ENCODE measurements around the gene GARIN5A. TPM values are rescaled to one million over a fixed set of nuclear protein-coding genes. Genes with fewer than 3 reads are reported as not detected.

Gene GARIN5A
- total and polyA plus RNA-seq, 2 experiments from 2014 or later: 13.3 to 25.0 TPM

- Histone ChIP-seq H4K20me1 (replicated peaks; ENCODE audit: insufficient read depth) (no peaks in the 10 kb centered on the region), H2AFZ (no peak overlapping the region), H3K79me2 (replicated peaks; ENCODE audit: insufficient read depth) (no peaks in the 10 kb centered on the region), H3K36me3 (ENCODE audit: insufficient read depth) (no peaks in the 10 kb centered on the region), H3F3A (replicated peaks; ENCODE audit: low read depth) (no peaks in the 10 kb centered on the region), H3K4me1 (ENCODE audit: insufficient read depth) (no peaks in the 10 kb centered on the region), H3K4me3 (no peak overlapping the region), H3K4me2 (no peak overlapping the region), H3K9me2 (ENCODE audit: insufficient read depth) (0 out of 2 replicates have a peak, but pooled peaks cover 3% of the 10 kb centered on the region), H3K27me3 (ENCODE audit: insufficient read depth) (no peaks in the 10 kb centered on the region), H3K27ac (ENCODE audit: low read depth) (no peak overlapping the region)
- peaks cover 43% of the 10 kb centered on the region for H3K36me3 Mint-ChIP-seq (ENCODE audit: low read depth)
- H3K9me3 Mint-ChIP-seq: peaks cover 84% of the 10 kb centered on the region
- TF ChIP-seq REST (IDR thresholded peaks at IDR 0.05; ENCODE audit: unreplicated experiment): no peak
- no peak overlapping the region for H3K4me3 Mint-ChIP-seq
- H3K27ac Mint-ChIP-seq: no peak overlapping the region
- ATAC-seq (no peak), DNase-seq (ENCODE audit: low spot score) (no peak)
- no peaks in the 10 kb centered on the region for H3K4me1 Mint-ChIP-seq
- H3K27me3 Mint-ChIP-seq (ENCODE audit: insufficient read depth, low read depth, poor library complexity): peaks cover 8% of the 10 kb centered on the region
These were observed 19.3 kb downstream of the GARIN5A start for GRCh38 chr19:50457300-50457699.

- peaks cover 43% of the 10 kb centered on the region for H3K36me3 Mint-ChIP-seq (ENCODE audit: low read depth)
- Histone ChIP-seq H3K79me2 (replicated peaks; ENCODE audit: insufficient read depth) (no peaks in the 10 kb centered on the region), H3K9me2 (ENCODE audit: insufficient read depth) (0 out of 2 replicates have a peak, but pooled peaks cover 3% of the 10 kb centered on the region), H3K4me1 (ENCODE audit: insufficient read depth) (no peaks in the 10 kb centered on the region), H2AFZ (no peak overlapping the region), H3K36me3 (ENCODE audit: insufficient read depth) (no peaks in the 10 kb centered on the region), H3K27ac (ENCODE audit: low read depth) (no peak overlapping the region), H3K4me3 (no peak overlapping the region), H3K27me3 (ENCODE audit: insufficient read depth) (no peaks in the 10 kb centered on the region), H3F3A (replicated peaks; ENCODE audit: low read depth) (no peaks in the 10 kb centered on the region), H4K20me1 (replicated peaks; ENCODE audit: insufficient read depth) (no peaks in the 10 kb centered on the region), H3K4me2 (no peak overlapping the region)
- no peak overlapping the region for H3K27ac Mint-ChIP-seq
- DNase-seq (ENCODE audit: low spot score): no peak
- H3K4me3 Mint-ChIP-seq: no peak overlapping the region
- peaks cover 8% of the 10 kb centered on the region for H3K27me3 Mint-ChIP-seq (ENCODE audit: insufficient read depth, low read depth, poor library complexity)
- peaks cover 86% of the 10 kb centered on the region for H3K9me3 Mint-ChIP-seq
- no peak for ATAC-seq
- H3K4me1 Mint-ChIP-seq: no peaks in the 10 kb centered on the region
- TF ChIP-seq EZH2phosphoT487 (IDR thresholded peaks at IDR 0.05; ENCODE audit: unreplicated experiment): no peak
- no peak for TF ChIP-seq ZNF462 (CRISPR knock-in tag; IDR thresholded peaks at IDR 0.05)
- no peak for TF ChIP-seq NANOG (IDR thresholded peaks at IDR 0.05; ENCODE audit: borderline replicate concordance)
- TF ChIP-seq EZH2 (IDR thresholded peaks at IDR 0.05; ENCODE audit: low read depth, unreplicated experiment): no peak
- TF ChIP-seq POLR2AphosphoS5 (IDR thresholded peaks at IDR 0.05; ENCODE audit: low read depth): no peak
- no peak for TF ChIP-seq ZNF114 (CRISPR knock-in tag; IDR thresholded peaks at IDR 0.05)
- no peak for TF ChIP-seq ZNF331 (CRISPR knock-in tag; IDR thresholded peaks at IDR 0.05; ENCODE audit: low read depth)
- no peak for TF ChIP-seq JUNB (IDR thresholded peaks at IDR 0.05; ENCODE audit: unreplicated experiment)
- TF ChIP-seq ETS1 (IDR thresholded peaks at IDR 0.05): no peak
- TF ChIP-seq CREB1 (CRISPR knock-in tag; IDR thresholded peaks at IDR 0.05; ENCODE audit: low read depth): no peak
These were observed 20.7 kb downstream of the GARIN5A start for GRCh38 chr19:50455992-50456391.
